ENCODE results near the gene TNFAIP6. TPM values are rescaled to one million over a fixed set of nuclear protein-coding genes. Genes with fewer than 3 reads are reported as not detected.
"Not testable (repeated sequence)": the region's sequence is repeated elsewhere in the genome, so short reads cannot be mapped to it uniquely, and the experiment has no call there.

Gene TNFAIP6, protein sequence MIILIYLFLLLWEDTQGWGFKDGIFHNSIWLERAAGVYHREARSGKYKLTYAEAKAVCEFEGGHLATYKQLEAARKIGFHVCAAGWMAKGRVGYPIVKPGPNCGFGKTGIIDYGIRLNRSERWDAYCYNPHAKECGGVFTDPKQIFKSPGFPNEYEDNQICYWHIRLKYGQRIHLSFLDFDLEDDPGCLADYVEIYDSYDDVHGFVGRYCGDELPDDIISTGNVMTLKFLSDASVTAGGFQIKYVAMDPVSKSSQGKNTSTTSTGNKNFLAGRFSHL
- total RNA-seq (ENCODE audit: insufficient read depth, low replicate concordance) = 13.7 TPM

DNA sequence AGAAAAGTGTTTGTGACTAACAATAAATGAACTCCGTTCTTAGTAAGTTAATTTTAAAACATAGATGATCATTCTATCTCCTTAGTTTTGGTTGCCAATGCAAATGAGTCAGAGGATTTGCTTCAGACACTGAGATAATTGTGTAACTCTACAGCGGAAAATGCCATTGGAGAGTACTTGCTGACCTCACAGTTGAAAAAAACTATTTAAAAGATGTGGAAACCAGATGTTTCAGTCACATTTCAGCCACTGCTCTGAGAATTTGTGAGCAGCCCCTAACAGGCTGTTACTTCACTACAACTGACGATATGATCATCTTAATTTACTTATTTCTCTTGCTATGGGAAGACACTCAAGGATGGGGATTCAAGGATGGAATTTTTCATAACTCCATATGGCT lies at the start of gene TNFAIP6:
Gene TNFAIP6, plus strand, starts transcription at position 234 of the 400 bp plus-strand sequence. Its CDS starts 75 bp downstream, at position 309.
- peak; percentile 91 for DNase-seq (ENCODE audit: low spot score)

DNA sequence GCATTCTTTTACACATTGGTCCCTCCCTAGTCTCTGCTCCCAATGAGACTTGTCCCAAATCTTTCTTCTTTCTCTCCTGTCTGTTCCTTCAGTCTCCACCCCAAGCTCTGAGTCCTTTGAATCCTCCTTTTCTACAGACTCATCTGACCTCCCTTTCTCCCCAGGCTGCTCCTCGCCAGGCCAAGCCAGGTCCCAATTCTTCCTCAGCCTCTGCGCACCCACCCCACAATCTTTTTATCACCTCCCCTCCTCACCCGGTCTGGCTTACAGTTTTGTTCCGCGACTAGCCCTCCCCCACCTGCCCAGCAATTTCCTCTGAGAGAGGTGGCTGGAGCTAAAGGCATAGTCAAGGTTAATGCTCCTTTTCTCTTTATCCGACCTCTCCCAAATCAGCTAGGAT lies 47.1 kb upstream of the TNFAIP6 start:
- DNase-seq (ENCODE audit: low spot score) = not testable (repeated sequence)

DNA sequence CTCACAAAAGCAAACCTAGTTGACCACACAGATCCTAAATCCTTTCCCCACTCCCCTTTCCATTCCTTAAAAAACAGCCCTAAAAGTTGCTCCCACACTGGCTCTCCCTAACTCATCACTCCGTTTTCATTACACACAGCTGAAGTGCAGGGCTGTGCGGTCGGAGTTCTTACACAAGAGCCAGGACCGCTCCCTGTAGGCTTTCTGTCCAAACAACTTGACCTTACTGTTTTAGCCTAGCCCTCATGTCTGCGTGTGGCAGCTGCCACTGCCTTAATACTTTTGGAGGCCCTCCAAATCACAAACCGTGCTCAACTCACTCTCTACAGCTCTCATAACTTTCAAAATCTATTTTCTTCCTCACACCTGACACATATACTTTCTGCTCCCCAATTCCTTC lies 45.0 kb upstream of the TNFAIP6 start:
- not testable (repeated sequence) for DNase-seq (ENCODE audit: low spot score)

DNA sequence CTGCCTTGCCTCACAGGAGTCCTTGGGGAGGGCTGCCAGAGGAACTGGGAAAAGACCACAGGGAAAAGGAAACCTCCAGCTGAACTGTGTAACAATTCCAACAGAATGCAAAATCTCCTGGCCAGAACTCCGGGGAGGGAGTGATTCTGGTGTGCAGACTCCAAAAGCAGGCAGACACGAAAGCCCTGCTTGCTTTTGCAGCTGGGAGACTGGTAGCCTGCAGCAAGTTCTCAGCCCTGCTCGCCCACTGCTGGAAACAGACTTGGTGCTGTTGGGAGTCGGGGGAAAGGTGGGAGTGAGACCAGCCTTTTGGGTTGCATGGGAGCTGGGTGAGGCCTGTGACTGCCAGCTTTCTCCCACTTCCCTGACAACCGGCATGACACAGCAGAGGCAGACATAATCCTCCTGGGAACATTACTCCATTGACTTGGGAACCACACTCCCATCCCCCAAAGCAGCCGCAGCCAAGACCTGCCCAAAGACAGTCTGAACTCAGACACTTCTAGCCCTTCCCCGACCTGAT lies 42.0 kb upstream of the TNFAIP6 start:
- peak; percentile 66 for DNase-seq (ENCODE audit: low spot score)

DNA sequence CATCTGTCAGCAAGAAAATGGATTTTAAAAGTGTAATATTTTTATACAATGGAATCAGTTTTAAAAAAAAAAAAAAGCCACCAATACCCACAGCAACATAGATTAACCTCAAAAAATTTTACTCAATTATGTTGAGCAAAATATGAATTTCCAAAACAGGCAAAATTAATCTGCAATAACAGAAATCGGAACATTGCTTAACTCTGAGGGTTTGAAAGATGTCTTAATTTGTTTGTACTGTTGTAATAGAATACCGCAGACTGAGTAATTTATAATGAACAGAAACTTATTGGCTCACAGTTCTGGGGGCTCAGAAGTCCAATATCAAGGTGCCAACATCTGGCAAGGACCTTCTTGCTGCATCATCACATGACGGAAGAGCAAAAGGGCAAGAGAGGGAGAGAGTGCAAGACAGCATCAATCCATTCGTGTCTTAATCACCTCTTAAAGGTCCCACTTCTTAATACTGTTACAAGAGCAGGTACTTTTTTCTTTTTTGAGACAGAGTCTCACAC lies 31.8 kb upstream of the TNFAIP6 start:
- no peak for DNase-seq (ENCODE audit: low spot score)

DNA sequence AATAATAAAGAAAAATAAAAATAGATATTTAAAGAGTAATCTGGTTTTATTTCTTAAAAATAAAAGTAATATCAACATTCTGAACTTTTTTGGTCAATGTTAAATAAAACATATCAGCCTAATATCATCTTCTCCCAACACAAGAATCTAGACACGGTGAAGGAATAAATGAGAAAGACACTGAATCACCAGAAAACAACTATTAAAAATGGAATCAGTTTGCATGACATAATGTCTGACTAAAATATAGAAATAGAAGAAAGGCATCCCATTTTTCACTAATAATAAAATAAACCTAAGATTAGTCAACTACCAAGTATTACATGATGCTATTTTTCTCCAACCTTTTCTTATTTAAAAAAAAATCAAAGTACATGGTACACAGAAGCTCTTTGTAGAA lies 30.8 kb upstream of the TNFAIP6 start:
- DNase-seq (ENCODE audit: low spot score) = no peak

DNA sequence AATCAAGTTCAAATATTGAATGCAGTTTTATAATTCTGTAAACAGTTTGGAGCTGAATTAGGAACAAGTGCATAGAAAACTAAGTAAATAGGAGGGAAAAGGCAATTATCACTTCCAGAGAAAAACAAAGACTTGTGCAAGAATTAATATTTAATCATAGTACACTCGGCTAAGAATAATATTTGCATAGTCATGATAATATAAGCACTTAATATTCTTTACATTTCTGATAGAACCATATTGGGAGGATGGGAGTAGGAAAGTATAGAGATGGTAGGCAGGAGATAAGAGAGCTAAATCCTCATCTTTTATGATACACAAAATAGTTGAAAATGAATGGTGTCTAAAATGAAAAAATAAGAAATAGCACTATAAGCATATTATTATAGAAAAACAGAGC lies 27.4 kb upstream of the TNFAIP6 start:
- no peak for DNase-seq (ENCODE audit: low spot score)

DNA sequence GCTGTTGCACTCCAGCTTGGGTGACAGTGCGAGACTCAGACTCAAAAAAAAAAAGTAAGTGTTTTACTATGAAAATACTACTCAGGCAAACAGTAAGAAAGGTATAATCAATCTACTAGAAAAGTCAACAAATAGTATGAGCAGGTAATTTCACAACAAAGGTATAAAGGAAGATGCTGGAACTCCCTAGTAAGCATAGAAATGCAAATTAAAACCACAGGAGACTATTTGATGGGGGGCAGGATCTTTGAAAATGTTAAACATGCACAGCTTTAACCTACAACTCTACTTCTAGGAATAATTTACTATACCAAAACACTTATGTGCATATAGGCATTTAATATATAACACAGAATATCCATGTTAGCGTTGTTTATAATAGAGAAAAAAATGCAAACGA lies 24.3 kb upstream of the TNFAIP6 start:
- DNase-seq (ENCODE audit: low spot score) = no peak

DNA sequence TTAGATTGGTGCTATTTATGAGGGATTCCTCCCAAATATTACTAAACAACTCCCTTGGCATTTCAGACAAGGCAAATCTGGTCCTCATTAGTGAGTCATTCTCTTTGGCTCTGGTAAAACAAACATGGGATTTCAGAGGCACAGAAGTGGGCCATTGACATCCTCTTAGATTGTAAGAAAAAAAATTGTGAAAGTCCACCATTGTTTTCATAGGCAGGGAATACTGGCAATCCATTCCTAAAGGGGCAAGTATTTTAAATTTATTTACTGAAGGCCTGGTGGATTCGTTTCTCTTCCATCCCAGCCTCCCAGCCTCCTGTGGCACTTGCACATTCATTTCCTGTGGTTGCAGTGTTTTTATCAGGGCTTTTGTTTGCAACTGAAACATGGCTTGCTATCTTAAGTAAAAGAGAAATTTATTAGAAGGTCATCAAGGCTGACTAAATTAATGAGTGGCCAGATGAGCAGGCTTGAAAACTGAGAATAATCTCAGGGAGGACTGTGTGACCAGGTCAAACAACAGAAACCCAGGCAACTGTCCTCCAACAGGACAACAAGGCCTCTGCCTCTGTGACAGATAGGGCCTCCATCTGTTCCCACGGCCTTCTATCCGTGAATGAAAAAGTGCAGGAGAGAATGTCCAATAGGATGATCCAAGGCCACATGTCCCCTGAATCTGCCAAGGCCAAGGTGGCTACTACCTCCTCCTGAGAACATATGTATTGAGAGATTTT lies 23.1 kb upstream of the TNFAIP6 start:
- DNase-seq (ENCODE audit: low spot score) = no peak

DNA sequence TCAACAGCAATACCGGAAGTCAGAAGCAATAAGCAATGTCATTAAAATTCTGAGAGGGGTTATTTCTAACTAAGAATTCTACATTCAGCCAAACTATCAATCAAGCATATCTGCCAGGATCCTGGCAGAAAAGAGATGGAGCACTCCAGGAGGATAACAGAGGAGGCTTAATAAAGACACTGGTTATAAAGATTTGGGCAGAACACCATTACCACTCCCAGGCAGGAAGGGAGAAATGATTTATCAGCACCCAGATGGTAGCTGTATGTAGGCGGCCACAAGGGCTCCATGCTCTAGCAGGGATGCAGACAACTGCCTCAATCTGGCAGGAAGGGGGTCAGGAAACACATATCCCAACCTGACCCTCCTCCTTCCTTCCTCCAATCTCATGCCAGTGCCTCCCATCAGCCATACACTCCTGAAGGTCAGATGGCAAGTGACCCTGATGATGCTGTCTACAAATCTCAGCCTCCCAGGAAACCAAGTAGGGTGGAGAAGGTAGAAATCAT lies 20.5 kb upstream of the TNFAIP6 start:
- DNase-seq (ENCODE audit: low spot score) = no peak

DNA sequence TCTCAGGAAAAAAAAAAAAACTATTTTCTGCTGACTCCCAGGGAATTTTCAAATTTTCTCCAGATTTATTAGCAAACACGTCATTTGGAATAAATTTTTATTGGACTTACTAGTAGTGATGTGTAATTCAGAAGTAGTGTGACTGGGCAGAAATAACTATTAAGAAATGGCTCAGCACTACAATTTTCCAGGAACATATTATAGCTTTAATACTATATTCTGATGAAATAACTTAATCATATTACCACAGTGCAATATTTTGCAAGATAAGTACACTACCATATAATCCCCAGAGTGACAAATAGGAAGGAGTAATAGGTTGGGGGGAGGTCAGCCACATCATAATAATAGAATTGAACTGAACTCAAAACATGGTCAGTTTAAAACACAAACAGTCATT lies 19.7 kb upstream of the TNFAIP6 start:
- DNase-seq (ENCODE audit: low spot score) = no peak

DNA sequence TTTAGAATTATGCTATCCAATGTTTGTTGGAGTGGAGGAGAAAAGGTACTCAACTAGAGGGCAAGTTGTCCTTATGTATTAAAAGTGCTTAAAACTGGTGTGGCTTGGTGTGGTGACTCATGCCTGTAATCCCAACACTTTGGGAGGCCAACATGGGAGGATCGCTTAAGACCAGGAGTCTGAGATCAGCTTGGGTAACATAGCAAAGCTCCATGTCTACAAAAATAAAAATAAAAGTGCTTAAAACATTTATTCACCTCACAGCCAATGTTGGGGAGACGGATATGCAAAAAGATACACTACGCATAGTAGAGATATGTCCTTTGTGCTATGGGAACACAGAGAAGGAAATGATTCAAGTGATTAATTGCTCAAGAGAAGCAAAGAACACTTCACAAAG lies 19.3 kb upstream of the TNFAIP6 start:
- DNase-seq (ENCODE audit: low spot score) = no peak

DNA sequence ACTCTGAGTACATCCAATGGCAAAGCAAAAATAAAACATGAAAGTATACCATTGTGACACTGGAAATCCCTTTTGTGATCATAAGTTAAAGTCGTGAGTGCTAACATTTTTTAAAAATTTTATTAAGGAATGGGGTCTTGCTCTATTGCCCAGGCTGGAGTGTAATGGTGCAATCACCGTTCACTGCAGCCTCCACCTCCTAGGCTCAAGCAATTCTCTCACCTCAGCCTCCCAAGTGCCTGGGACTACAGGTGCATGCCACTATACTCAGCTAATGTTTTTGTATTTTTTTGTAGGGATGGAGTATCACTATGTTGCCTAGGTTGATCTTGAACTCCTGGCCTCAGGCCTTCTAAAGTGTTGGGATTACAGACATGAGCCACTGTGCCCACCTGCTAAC lies 14.3 kb upstream of the TNFAIP6 start:
- DNase-seq (ENCODE audit: low spot score) = no peak

DNA sequence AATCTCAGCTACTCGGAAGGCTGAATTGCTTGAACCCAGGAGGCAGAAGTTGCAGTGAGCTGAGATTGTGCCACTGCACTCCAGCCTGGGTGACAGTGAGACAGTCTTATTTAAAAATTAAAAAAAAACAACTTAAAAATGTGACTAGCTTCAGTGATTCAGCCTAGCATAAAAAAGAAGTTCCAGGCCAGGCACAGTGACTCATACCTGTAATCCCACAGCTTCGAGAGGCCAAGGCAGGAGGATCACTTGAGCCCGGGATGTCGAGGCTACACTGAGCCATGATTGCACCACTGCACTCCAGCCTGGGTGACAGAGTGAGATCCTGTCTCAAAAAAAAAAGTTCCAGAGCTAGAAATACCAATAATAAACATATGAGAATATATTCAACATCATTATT lies 13.2 kb upstream of the TNFAIP6 start:
- DNase-seq (ENCODE audit: low spot score) = not testable (repeated sequence)

DNA sequence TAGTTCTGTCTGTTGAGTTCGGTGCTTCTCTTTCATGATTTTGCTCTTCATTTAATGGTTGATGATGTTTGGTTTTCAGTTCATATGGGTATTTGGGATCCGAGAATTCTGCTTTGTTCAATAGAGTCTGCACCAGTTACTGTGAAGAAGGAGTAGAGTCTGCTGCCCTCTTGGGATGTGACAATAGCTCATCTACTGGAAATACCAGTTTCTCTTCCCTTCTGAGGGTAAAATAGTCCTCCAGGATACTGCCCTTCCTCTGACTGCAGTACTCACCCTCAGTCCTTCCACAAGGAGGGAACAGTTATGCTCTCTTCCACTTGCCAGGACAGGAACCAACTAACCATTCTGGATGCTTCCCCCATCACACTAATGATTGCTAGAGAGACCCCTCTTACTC lies 12.5 kb upstream of the TNFAIP6 start:
- DNase-seq (ENCODE audit: low spot score) = no peak

DNA sequence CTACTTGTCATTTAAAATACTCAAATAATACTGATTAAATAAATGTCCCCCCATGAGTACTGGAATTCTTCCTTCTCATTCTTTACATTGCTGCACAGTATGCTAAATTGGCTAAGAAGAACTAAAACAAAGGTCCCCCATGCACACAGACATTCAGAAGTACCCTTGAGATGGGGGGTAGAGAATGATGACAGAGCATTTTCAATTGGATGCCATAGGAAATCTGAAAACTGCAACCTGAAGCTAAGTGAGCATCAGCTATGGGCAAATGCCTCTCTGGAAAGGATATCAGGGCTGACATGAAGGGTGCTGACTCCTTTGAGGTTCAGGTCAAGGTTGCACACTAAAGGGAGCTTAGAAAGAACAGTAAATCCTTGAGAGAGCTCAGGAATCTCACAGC lies 10.1 kb upstream of the TNFAIP6 start:
- no peak for DNase-seq (ENCODE audit: low spot score)

DNA sequence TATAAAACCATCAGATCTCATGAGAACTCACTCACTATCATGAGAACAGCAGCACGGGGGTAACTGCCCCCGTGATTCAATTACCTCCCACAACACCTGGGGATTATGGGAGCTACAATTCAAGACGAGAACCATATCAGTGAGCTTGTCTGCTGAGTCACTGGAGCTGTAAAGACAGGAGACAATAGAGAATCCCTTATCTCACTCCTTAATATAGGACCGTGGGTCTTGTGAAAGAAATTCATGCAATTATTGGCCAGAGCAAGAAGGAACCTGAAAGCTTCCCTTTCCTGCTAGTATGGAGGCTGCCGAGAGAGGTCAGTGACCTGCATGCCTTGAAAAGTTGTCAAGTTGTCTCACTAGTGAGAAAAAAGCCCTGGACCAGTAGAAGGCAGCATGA lies 9.5 kb upstream of the TNFAIP6 start:
- no peak for DNase-seq (ENCODE audit: low spot score)

DNA sequence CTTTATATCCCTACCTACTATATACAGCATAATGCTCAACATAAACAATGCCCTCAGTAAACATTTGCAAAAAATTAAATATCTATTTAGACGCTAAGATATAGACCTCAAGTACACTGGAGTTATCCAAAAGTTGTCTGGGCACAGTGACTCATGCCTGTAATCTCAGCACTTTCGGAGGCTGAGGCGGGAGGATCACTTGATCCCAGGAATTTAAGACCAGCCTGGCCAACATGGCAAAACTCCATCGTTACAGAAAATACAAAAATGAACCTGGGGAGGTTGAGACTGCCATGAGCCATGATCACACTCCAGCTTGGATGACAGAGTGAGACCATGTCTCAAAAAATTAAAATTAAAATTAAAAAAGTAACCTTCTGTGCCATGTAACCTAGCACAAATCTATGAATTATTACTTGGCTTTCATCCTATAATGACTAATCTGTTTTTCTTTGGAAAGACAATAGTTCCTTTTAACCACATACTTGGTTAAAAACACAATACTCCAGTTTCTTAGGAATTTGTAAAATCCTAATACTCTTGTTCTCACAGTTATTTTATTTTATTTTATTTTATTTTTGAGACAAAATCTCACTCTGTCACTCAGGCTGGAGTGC lies 6.7 kb upstream of the TNFAIP6 start:
- no peak for DNase-seq (ENCODE audit: low spot score)

DNA sequence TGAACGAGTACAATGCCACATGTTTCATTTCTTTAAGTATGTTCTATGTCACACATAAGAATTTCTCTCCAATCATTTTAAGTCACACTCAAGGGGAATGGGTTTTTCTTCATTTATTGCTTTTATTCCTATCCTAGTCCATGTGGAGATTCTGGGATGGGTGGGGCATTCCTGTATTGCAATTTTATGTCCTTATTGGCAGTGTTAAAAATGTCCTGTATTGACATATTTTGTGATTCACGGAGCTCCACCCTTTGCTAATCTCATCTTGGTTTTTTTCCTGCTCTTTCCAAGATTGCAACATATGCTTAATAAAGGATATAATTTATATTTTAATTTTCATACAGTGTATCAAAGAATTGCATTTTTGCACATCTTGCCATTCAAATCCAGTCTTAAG lies 3.4 kb upstream of the TNFAIP6 start:
- no peak for DNase-seq (ENCODE audit: low spot score)

DNA sequence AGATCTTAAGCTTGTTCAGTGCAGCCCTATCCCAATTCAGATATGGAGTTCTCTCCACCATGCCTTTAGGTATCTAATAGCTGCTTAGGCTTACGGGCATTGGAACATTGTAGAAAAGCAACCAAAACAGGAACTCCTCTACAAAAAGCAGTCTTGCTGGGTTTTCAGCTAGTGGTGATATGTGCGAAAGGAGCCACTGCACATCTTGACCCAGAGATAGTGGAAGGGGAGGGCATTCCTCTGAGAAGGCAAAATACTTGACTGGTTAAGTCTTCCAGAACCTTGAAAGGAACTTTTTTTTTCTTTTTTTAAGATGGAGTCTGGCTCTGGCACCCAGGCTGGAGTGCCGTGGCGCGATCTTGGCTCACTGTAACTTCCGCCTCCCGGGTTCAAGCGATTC lies 2.6 kb upstream of the TNFAIP6 start:
- no peak for DNase-seq (ENCODE audit: low spot score)

DNA sequence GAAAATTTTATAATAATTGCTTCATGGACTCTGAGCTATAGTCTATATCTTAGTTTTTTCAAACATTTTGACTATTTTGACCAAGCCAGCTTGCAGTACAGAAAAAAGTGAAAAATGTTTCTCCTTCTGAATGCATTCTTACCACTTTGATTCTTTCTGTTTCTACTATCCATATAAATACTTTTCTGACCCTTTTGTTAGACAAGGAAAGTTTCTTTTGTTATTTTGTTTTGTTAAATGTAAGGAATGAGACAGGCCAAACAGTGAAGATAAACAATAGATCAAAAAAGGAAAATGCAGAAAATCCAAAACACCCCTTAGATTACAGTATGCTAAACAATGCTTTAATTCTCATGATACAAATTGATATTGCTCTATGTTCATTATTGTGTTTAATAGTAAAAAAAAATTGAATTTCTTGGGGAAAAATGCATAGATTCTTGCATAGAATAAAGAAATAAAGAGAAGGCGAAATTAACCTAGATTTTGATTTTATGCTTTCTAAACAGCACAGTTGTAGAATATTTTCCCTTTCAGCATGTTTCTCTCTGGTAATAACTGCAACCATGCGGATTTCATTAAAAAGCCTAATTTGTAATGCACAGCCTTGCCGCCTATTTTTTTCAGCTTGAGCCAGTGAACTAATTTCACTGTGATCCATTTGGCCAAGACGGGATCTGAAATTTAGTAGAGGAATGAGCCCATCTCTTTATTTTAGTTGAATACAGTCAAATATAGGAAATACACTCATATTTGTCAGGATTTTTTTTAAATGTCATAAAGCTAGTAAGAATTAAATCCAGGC lies 976 bp downstream of the TNFAIP6 start:
- no peak for DNase-seq (ENCODE audit: low spot score)

All from umbilical cord (tissue), 2 donors.